H1 (cell line): Measurements from ENCODE around the gene PPP2R3C.

Source experiments
- BCL11A ChIP-seq, 2 experiments: IDR thresholded peaks; one replicate each; pipeline ENCODE4 v1.6.1; 2011; ENCODE audit warnings: low read depth in 2 of 2, low read length in 2 of 2, mild to moderate bottlenecking in 2 of 2
- CBX5 ChIP-seq: fragments of 300-800, 300-1000 bp; sonication (generic); IDR thresholded peaks from 2 replicates; pipeline ENCODE4 v1.7.1; 2016; ENCODE audit warnings: antibody characterized with exemption, low read length, low read depth
- CEBPB ChIP-seq: IDR thresholded peaks from 2 replicates; pipeline ENCODE4 v1.6.1; 2012; ENCODE audit warnings: low read depth, low read length
- EGR1 ChIP-seq: IDR thresholded peaks from 2 replicates; pipeline ENCODE4 v1.6.1; 2011; ENCODE audit warnings: low read depth, low read length, borderline replicate concordance
- KDM1A ChIP-seq: fragments of 200-600, 300-600 bp; sonication (generic); IDR thresholded peaks from 2 replicates; pipeline ENCODE4 v1.7.1; 2016; ENCODE audit warnings: mild to moderate bottlenecking, low read length, borderline replicate concordance
- POLR2AphosphoS5 ChIP-seq: IDR thresholded peaks from 2 replicates; pipeline ENCODE4 v1.6.1; 2011; ENCODE audit warnings: low read depth, low read length
- POU5F1 ChIP-seq: IDR thresholded peaks from 2 replicates; pipeline ENCODE4 v1.6.1; 2011; ENCODE audit warnings: low read depth, mild to moderate bottlenecking, low read length, moderate library complexity
- RBBP5 ChIP-seq: IDR thresholded peaks from 2 replicates; pipeline ENCODE4 v1.7.1; 2012; ENCODE audit warnings: low read depth, mild to moderate bottlenecking, inconsistent platforms, low read length, moderate library complexity, borderline replicate concordance
- SIN3A ChIP-seq, 2 experiments: IDR thresholded peaks in 1 of 2; conservative IDR thresholded peaks in 1 of 2; 2 replicates each; pipeline ENCODE4 v1.6.1; 2011 to 2012; ENCODE audit warnings: low read length in 2 of 2, improper control_type of control experiment in 1 of 2, low read depth in 1 of 2, mild to moderate bottlenecking in 1 of 2
- SIX5 ChIP-seq: IDR thresholded peaks from 2 replicates; pipeline ENCODE4 v1.6.1; 2011; ENCODE audit warnings: mild to moderate bottlenecking, low read depth, low read length
- SP2 ChIP-seq: IDR thresholded peaks from 2 replicates; pipeline ENCODE4 v1.6.1; 2012; ENCODE audit warnings: mild to moderate bottlenecking, low read length, inconsistent platforms
- TAF1 ChIP-seq: IDR thresholded peaks from 2 replicates; pipeline ENCODE4 v1.6.1; 2011; ENCODE audit warnings: mild to moderate bottlenecking, low read depth, low read length
- TBP ChIP-seq: IDR thresholded peaks from 2 replicates; pipeline ENCODE4 v1.6.1; 2011; ENCODE audit warnings: low read depth, low read length, improper control_type of control experiment
- TF ChIP-seq, protein P1 (sequence below), 3 experiments: IDR thresholded peaks; 1 replicate in 2 of 3; 2 replicates in 1 of 3; pipeline versions ENCODE4 v1.5.1 to v1.6.1; 2011; ENCODE audit warnings: low read length in 3 of 3, mild to moderate bottlenecking in 3 of 3, inconsistent platforms in 2 of 3, low read depth in 1 of 3, moderate library complexity in 1 of 3; ENCODE audit not compliant: insufficient read depth in 1 of 3; ENCODE audit errors: control extremely low read depth in 1 of 3

DNA sequence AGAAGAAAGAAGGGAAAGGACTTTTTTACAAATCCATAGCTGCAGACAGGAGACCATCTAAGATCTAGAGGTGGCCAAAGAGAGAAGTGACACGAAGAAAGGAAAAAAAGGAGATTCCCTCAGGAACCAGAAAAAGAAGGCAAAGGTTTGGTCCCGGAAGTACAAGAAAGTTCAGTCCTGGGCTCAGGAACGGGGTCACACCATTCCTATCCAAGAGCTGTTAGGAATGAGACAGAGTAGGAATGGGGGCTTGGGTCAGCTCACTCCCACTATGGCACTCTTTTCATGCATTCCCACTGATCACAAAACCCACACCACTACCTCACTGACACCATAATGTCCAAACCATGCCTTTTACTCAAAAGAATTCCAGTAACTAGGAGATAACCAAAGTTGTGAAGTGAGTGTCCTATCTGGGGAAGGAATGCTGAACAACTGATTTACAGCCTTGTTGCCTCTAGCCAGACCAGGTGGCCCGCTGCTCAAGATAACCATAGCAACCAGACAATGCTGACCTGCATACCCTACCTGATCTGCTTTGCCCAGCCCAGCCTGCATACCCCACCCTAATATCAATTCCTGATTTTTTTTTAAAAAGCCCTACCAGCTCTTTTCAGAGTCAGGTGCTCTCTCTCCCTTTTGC is 8.4 kb downstream of the PPP2R3C start:
- TF ChIP-seq, protein P1, sequence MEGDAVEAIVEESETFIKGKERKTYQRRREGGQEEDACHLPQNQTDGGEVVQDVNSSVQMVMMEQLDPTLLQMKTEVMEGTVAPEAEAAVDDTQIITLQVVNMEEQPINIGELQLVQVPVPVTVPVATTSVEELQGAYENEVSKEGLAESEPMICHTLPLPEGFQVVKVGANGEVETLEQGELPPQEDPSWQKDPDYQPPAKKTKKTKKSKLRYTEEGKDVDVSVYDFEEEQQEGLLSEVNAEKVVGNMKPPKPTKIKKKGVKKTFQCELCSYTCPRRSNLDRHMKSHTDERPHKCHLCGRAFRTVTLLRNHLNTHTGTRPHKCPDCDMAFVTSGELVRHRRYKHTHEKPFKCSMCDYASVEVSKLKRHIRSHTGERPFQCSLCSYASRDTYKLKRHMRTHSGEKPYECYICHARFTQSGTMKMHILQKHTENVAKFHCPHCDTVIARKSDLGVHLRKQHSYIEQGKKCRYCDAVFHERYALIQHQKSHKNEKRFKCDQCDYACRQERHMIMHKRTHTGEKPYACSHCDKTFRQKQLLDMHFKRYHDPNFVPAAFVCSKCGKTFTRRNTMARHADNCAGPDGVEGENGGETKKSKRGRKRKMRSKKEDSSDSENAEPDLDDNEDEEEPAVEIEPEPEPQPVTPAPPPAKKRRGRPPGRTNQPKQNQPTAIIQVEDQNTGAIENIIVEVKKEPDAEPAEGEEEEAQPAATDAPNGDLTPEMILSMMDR (IDR thresholded peaks at IDR 0.05; ENCODE audit: control extremely low read depth in 1 of 3, insufficient read depth in 1 of 3, low read depth in 1 of 3, low read length in 3 of 3): no peak
- TF ChIP-seq CBX5: no peak
- no peak for TF ChIP-seq POLR2AphosphoS5
- no peak for TF ChIP-seq BCL11A (IDR thresholded peaks at IDR 0.05; ENCODE audit: low read depth in 2 of 2, low read length in 2 of 2)
- TF ChIP-seq SIX5: no peak
- TF ChIP-seq EGR1: no peak
- no peak for TF ChIP-seq RBBP5
- no peak for TF ChIP-seq TAF1
- TF ChIP-seq CEBPB: no peak
- TF ChIP-seq SIN3A (conservative IDR thresholded peaks at IDR 0.05 in 1 of 2, IDR thresholded peaks at IDR 0.05 in 1 of 2; ENCODE audit: low read depth in 1 of 2, low read length in 2 of 2): no peak
- TF ChIP-seq POU5F1: no peak
- no peak for TF ChIP-seq KDM1A
- TF ChIP-seq TBP: no peak
- no peak for TF ChIP-seq SP2
